ENCODE measurements around the gene TSTD2.
"Not testable (repeated sequence)": the region's sequence is repeated elsewhere in the genome, so short reads cannot be mapped to it uniquely, and the experiment has no call there.

The TSTD2 gene

DNA sequence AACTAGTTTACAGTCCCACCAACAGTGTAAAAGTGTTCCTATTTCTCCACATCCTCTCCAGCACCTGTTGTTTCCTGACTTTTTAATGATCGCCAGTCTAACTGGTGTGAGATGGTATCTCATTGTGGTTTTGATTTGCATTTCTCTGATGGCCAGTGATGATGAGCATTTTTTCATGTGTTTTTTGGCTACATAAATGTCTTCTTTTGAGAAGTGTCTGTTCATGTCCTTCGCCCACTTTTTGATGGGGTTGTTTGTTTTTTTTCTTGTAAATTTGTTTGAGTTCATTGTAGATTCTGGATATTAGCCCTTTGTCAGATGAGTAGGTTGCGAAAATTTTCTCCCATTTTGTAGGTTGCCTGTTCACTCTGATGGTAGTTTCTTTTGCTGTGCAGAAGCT is 51.6 kb downstream of the TSTD2 start:
- not testable (repeated sequence) for DNase-seq

GRCh38 chr9:97579914-97580313 is 53.3 kb downstream of the TSTD2 start:
- DNase-seq: no peak

GRCh38 chr9:97578846-97579245 is 54.3 kb downstream of the TSTD2 start:
- no peak for DNase-seq

- DNase-seq: no peak
Observed at GRCh38 chr9:97577051-97577450, 56.1 kb downstream of the TSTD2 start.

GRCh38 chr9:97575673-97576200 is 57.4 kb downstream of the TSTD2 start:
- DNase-seq: no peak

GRCh38 chr9:97574921-97575672 is 58.1 kb downstream of the TSTD2 start:
- DNase-seq: not testable (repeated sequence)

- not testable (repeated sequence) for DNase-seq
Observed at GRCh38 chr9:97574101-97574571, 59.0 kb downstream of the TSTD2 start.

DNA sequence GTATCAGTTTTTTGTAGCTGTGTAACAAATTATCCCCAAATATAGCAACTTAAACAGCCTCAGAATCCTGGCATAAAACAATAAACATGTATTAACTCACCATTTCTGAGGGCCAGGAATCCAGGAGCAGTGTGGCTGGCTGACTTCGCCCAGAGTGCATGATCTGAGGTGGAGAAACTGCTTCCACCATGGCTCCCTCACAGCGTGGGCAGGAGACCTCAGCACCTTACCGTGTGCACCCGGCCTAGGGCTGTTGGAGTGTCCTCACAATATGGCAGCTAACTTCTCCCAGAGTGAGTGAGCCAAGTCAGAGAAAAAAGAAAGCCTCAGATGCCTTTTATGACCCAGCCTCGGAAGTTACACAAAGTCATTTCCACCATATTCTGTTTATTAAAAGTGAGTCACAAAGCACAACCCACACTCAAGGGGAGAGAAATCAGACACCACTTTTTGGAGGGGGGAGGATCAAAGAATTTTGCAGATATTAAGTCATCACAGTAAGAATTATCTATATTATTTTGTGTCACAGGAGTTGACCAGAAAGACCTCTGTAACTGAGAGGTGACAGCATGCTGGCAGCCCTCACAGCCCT is 59.6 kb downstream of the TSTD2 start:
- no peak for DNase-seq

DNA sequence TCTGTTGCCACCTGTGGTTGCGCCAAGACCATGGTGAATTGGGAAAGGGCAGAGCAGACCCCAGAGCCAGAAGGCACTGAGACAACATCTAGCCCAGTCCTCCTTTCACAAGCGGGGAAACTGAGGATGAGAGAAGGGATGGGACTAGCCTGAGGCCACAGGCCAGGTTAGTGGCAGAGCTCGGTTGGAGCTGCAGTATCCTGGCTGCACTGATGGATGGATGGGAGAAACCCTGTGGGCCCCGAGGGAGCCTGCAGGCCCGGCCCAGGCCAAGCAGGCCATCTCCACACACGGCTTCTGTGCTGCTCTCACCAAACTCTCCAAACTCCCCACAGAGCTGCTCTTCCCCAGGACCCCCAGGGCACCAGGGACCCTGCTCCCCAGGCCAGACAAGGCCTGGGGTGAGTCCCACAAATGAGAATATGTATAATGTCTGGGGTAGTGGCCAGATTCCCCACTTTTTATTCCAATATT is 60.2 kb downstream of the TSTD2 start:
- DNase-seq: no peak

DNA sequence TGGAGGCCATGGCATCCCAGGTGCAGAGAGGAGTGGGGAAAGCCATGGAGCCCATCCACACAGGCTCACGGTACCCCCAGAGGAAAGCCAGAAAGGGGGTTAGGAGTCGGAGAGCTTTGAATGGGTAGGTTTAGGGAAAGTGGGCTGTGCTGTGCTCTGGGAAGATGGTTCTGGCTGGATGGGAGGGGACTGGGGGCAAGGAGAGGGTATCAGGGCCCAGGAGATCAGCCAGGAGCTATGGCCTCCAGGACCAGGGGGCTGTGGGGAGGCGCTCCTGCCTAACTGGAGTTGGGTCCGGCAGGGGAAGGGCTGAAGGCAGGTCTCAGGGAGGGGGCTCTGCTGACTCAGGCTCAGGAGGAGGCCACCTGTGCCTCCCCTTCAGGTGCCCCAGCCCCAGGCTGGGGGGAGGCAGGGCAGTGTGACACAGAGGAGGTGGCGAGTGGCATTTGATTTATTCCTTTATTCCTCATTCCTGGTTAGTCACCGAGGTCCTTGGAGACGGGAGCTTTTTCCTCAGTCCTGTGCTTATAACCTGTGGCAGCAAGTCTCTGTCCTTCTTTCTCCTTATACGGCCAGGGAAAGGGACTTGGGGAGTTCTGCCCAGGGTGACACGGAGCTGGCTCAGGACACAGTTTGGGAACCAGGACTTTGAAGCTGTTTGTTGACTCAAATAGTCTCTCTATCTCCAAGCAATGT is 60.8 kb downstream of the TSTD2 start:
- DNase-seq: no peak

GRCh38 chr9:97571664-97572063 is 61.5 kb downstream of the TSTD2 start:
- DNase-seq: no peak

GRCh38 chr9:97570899-97571298 is 62.3 kb downstream of the TSTD2 start:
- no peak for DNase-seq

- DNase-seq: no peak
Observed at GRCh38 chr9:97568461-97569275, 64.5 kb downstream of the TSTD2 start.

- DNase-seq: no peak
Observed at GRCh38 chr9:97567894-97568202, 65.3 kb downstream of the TSTD2 start.

DNA sequence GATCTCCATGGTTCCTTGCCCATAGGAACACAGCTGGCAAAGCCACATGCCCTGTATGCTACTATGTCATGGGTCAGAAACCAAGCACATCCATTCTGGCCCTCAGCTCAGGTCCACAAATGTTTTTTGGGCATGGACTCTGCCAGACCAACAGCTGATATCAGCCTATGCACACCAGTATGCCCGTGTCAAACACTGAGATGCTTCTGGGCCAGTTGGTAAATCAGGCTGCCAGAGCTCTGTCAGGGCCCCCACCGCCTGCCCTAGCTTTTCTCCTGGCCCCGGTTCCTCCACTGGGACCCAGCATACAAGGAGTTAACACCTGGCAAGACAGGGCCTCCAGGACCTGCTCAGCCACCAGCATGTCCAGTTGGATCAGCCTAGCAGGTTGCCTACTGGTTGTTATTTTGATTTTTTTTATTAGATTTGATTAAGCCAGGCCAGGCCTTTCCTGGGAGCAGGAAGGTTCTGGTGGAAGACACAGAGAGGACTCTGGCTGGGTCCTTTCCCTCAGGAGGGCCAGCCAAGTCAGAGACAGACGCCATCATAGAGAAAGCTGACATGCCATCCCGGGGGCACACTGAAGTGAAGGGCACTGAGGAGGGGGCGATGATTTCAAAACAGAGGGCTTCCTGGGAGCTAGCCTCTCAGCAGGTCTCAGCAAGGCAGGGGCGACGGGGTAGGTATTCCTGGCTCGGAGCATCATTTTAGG is 65.8 kb downstream of the TSTD2 start:
- DNase-seq: no peak

DNA sequence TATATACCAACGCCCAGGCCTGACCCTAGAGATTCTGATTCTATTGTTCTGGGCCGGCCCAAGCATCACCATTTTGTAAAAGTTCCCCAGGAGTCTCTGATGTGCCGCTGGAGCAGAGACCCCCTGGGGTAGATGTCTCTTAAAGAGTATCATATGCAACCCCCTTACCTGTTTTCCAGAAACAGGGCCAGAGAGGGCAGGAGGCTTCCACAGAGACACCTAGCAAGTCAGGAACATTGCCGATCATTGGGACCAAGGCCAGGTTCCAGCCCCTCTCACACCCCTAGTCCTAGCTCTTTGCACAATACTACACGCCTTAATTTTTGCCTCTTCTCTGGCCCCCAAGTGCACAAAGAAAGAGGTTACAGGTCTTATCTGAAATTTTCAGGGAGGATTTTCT is 67.9 kb downstream of the TSTD2 start:
- no peak for DNase-seq

DNA sequence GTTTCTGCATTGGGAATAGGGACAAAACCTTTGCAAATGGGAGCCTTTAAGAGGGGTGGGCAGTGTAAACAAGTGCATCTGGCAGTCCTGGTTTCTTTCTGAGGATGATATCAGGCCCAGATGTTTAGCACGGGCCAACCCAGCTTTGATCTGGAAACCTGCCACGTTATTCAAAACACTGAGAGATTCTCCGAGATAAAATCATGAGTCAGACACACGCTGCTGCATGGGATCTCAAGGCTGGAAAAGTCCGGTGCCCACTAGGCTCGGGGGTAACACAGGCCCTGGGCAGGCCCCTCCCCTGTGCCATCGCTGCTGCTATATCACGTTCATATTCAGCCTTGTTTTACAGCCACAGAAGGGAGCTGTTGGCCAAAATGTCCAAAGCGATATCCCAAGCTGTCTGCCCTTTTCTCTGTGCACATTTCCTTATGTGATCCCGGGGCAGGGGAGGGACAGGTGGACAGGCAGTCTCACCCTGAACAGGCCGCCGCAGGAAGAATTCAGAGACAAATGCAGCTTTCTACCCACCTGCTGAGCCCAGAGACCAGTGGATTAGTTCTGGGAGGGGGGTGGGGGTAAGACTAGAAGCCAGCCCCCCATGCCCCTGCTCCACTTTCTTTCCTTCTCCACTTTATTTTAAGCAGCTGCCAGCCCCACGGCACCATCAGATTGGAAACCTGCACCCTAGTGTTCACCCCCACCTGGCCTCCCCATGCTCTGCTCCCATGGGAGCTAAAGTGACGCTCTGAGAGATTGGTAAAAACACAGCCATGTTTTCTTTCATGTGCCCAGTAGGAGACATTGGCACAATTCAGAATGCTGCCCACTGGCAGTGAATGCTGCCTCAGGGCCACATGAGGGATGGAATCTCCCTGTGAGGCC is 68.6 kb downstream of the TSTD2 start:
- no peak for DNase-seq

DNA sequence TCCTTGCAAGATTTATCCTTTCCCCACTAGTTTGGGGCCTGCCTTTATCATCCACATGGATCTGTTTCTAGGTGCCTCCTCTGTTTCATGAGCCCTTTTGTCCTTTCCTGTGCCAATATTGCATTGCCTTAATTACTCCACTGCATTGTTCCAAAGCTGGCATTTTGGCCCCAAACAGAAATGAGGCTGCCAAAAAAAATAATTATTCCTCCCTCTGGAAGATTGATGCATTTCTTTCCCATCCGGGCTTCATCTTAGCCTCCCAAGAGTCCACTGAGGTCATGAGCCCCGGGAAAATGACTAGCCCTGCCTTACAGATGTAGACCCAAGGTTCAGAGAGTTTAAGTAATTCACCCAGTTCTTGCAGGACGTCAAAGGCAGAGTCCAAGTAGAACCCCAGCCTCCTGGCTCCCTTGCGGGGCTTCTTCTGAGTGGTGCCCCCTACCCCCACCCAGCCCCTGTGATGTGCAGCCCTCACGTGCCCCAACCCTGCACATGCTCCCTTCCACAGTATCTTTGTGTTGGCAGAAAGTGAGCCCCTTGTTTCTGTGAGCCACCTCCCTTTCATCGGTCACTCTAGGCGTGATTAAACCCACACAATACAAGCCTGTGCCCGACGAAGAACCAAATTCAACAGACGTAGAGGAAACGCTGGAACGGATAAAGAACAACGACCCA is 69.6 kb downstream of the TSTD2 start:
- no peak for DNase-seq

DNA sequence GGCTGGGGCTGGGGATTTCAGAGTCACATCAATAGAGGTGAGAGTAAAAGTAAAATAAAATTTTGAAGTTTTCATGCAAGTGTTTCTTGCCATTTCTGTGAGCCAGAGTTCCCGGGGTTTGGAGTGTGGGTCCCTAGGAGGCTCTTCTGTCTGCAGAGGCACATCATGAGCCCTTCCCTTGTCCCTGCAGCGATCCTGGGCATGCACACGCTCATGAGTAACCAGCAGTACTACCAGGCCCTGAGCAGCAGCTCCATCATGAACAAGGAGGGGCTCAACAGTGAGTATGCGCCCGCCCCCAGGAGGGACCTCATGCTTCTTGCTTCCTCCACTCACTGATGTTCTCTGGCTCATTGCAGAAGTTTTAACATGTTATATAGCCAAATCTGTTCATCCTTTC is 70.6 kb downstream of the TSTD2 start:
- DNase-seq: no peak

- DNase-seq: no peak
Observed at GRCh38 chr9:97561501-97561900, 71.7 kb downstream of the TSTD2 start.

GRCh38 chr9:97560851-97561250 is 72.3 kb downstream of the TSTD2 start:
- DNase-seq: no peak
